Left lung (tissue), 10 donors: ENCODE data around the gene BANK1. TPM values are rescaled to one million over a fixed set of nuclear protein-coding genes. Genes with fewer than 3 reads are reported as not detected.
A peak's percentile ranks its signal among the peaks of the same experiment; 100 is the strongest.

Experiments used
- ATAC-seq: fragments of 200-7000 bp; cut with Tn5 transposase; one replicate; pipeline ENCODE4 v1.9.1; 2020; ENCODE audit warnings: moderate library complexity
- DNase-seq, 4 donors: peaks; one replicate each; pipeline ENCODE4 v3.0.0-alpha.2; 2013 to 2020
- H3K27ac ChIP-seq, 2 donors: fragments of 200-600 bp; sonication (generic) in 1 of 2; one replicate each; pipeline versions ENCODE4 v1.5.0 to v1.8.0; 2020 to 2021
- H3K27me3 ChIP-seq, 2 donors: fragments of 200-600 bp; sonication (generic) in 1 of 2; one replicate each; pipeline versions ENCODE4 v1.5.0 to v1.8.0; 2020 to 2021
- H3K36me3 ChIP-seq, 2 donors: fragments of 200-600 bp; sonication (generic) in 1 of 2; one replicate each; pipeline versions ENCODE4 v1.5.0 to v1.8.0; 2020 to 2021
- H3K4me1 ChIP-seq, 2 donors: fragments of 200-600 bp; one replicate each; pipeline ENCODE4 v1.8.0; 2021
- H3K4me3 ChIP-seq, 2 donors: fragments of 200-600 bp; sonication (generic) in 1 of 2; one replicate each; pipeline versions ENCODE4 v1.5.0 to v1.8.0; 2020 to 2021; ENCODE audit warnings: mild to moderate bottlenecking in 1 of 2
- H3K9me3 ChIP-seq, 2 donors: fragments of 200-600 bp; sonication (generic) in 1 of 2; one replicate each; pipeline versions ENCODE4 v1.5.0 to v1.8.0; 2020 to 2021
- CTCF ChIP-seq, 2 donors: fragments of 200-600 bp; sonication (generic) in 1 of 2; IDR thresholded peaks; one replicate each; pipeline versions ENCODE4 v1.5.0 to v1.8.0; 2021; ENCODE audit warnings: antibody characterized with exemption in 2 of 2
- intact Hi-C, 2 donors: fragments of 100-400 bp; cut with DNase I; formaldehyde crosslinking; loops; one replicate each; pipeline versions ENCODE4 v1.11.2 to v1.14.2; 2022
- polyA plus RNA-seq, 6 donors: library from polyadenylated mRNA; unstranded; fragments of 120-200 nt; gene quantifications; one replicate each; pipeline ENCODE4 v1.2.1, GENCODE V29; 2013; ENCODE audit not compliant: insufficient read length in 6 of 6
- total RNA-seq, 2 donors: library from RNA; stranded (reverse); fragmentation: NEBNext Ultra II Directional; extraction: Animal tissue kit (Norgen Biotek cat#: 25700); gene quantifications; one replicate each; pipeline ENCODE4 v1.2.1, GENCODE V29; 2021
- donor health status: DM: no; HTN: yes; CAD: no.
- donor health status: DM: no; HTN: no; CAD: no.

The BANK1 gene
- total and polyA plus RNA-seq, 8 donors, result 1.7 to 11.1 (median 2.4) TPM

- H3K4me1 ChIP-seq, result no peaks in the 10 kb centered on the region
- no peaks in the 10 kb centered on the region for H3K36me3 ChIP-seq
- TF ChIP-seq CTCF (IDR thresholded peaks at IDR 0.05), result no peak
- H3K4me3 ChIP-seq, result no peak overlapping the region
- DNase-seq (peak in 2 of 4 donors; percentile 11 to 62), ATAC-seq (peak; percentile 91)
- H3K9me3 ChIP-seq, result peaks cover 0 to 40% of the 10 kb centered on the region in 2 donors
- H3K27me3 ChIP-seq, result no peaks in the 10 kb centered on the region
- intact Hi-C loops, result no loop called here
- peak overlapping the region; percentile 14 to 74 for H3K27ac ChIP-seq
Measured at GRCh38 chr4:102103368-102103767, 312.8 kb downstream of the BANK1 start.

GRCh38 chr4:102104278-102104677, 313.7 kb downstream of the BANK1 start:
- no peak for DNase-seq
- H3K36me3 ChIP-seq, result no peaks in the 10 kb centered on the region
- peaks cover 0 to 44% of the 10 kb centered on the region in 2 donors for H3K9me3 ChIP-seq
- intact Hi-C loops, result no loop called here
- no peaks in the 10 kb centered on the region for H3K4me1 ChIP-seq
- peak; percentile 62 for ATAC-seq
- H3K27me3 ChIP-seq, result no peaks in the 10 kb centered on the region
- H3K4me3 ChIP-seq, result no peak overlapping the region
- TF ChIP-seq CTCF (IDR thresholded peaks at IDR 0.05), result no peak
- no peak overlapping the region for H3K27ac ChIP-seq

- no peak for ATAC-seq
- Histone ChIP-seq H3K4me3 (no peak overlapping the region), H3K9me3 (peaks cover 0 to 44% of the 10 kb centered on the region in 2 donors), H3K27me3 (no peaks in the 10 kb centered on the region), H3K4me1 (no peaks in the 10 kb centered on the region), H3K27ac (no peak overlapping the region), H3K36me3 (no peaks in the 10 kb centered on the region)
- no peak for DNase-seq
- no peak for TF ChIP-seq CTCF (IDR thresholded peaks at IDR 0.05)
- intact Hi-C loops, result no loop called here
Measured at GRCh38 chr4:102105983-102106382, 315.5 kb downstream of the BANK1 start.

GRCh38 chr4:102114118-102114630, 323.6 kb downstream of the BANK1 start:
- peak; percentile 73 for ATAC-seq
- intact Hi-C loops, result no loop called here
- no peaks in the 10 kb centered on the region for H3K4me1 ChIP-seq

GRCh38 chr4:102116121-102116520, 325.6 kb downstream of the BANK1 start:
- ATAC-seq, result no peak
- no peaks in the 10 kb centered on the region for H3K36me3 ChIP-seq
- H3K27me3 ChIP-seq, result no peaks in the 10 kb centered on the region
- TF ChIP-seq CTCF (IDR thresholded peaks at IDR 0.05), result no peak
- intact Hi-C loops, result no loop called here
- no peaks in the 10 kb centered on the region for H3K4me1 ChIP-seq
- H3K4me3 ChIP-seq, result no peak overlapping the region
- H3K27ac ChIP-seq, result no peak overlapping the region
- DNase-seq, result no peak
- peaks cover 0 to 12% of the 10 kb centered on the region in 2 donors for H3K9me3 ChIP-seq

More at GRCh38 chr4:102114118-102114630, 323.6 kb downstream of the BANK1 start:
- no peaks in the 10 kb centered on the region for H3K27me3 ChIP-seq
- TF ChIP-seq CTCF (IDR thresholded peaks at IDR 0.05), result no peak
- H3K36me3 ChIP-seq, result no peaks in the 10 kb centered on the region
- H3K9me3 ChIP-seq, result no peaks in the 10 kb centered on the region
- no peak overlapping the region for H3K4me3 ChIP-seq
- H3K27ac ChIP-seq, result no peak overlapping the region
- no peak for DNase-seq
